Urinary bladder (tissue), 4 donors: Measurements from ENCODE around the gene FBLN5. TPM values are rescaled to one million over a fixed set of nuclear protein-coding genes. Genes with fewer than 3 reads are reported as not detected.
A peak's percentile ranks its signal among the peaks of the same experiment; 100 is the strongest.

Source experiments
- DNase-seq: peaks from one replicate; pipeline ENCODE4 v3.0.0-alpha.2; 2015; ENCODE audit errors: extremely low spot score
- H3K27ac ChIP-seq: one replicate; pipeline ENCODE4 v1.5.1; 2013; ENCODE audit warnings: low read depth, mild to moderate bottlenecking, moderate library complexity
- H3K36me3 ChIP-seq: one replicate; pipeline ENCODE4 v1.6.1; 2013; ENCODE audit warnings: mild to moderate bottlenecking, moderate library complexity; ENCODE audit not compliant: insufficient read depth
- H3K4me1 ChIP-seq: one replicate; pipeline ENCODE4 v1.6.1; 2013; ENCODE audit warnings: mild to moderate bottlenecking, moderate library complexity; ENCODE audit not compliant: insufficient read depth
- H3K4me3 ChIP-seq: one replicate; pipeline ENCODE4 v1.5.1; 2013; ENCODE audit warnings: low read depth, low read length
- WGBS: extraction: QIAGEN DNeasy Blood & Tissue Kit; methylation state at CpG from one replicate; pipeline ENCODE4 v1.1.7; 2013; 5-methylcytosine and 5-hydroxymethylcytosine counted together
- polyA plus RNA-seq: library from polyadenylated mRNA; stranded (reverse); fragments of 200-250 nt; gene quantifications from one replicate; pipeline ENCODE4 v1.2.3, GENCODE V29; 2013
- total RNA-seq: library from RNA; depleted of rRNA; stranded (reverse); fragments of >200 nt; gene quantifications from one replicate; pipeline ENCODE4 v1.2.3, GENCODE V29; 2014
- donor health status: healthy with polysubstance abuse.
- donor health status: healthy.

FBLN5 gene
- total RNA-seq (71.3 TPM), polyA plus RNA-seq (219 TPM)

GRCh38 chr14:91947475-91948184, at the start of gene FBLN5:
TSS of gene FBLN5 (minus strand) at chr14:91947694. CDS start at chr14:91947229, 465 bp downstream.
- WGBS: 2% methylated on average over 54 of the region's 54 CpGs

GRCh38 chr14:91996948-91997371, 49.5 kb upstream of the FBLN5 start:
- DNase-seq: peak; percentile 26
- Histone ChIP-seq H3K27ac (no peak overlapping the region), H3K36me3 (peaks cover 4% of the 10 kb centered on the region), H3K4me1 (no peaks in the 10 kb centered on the region), H3K4me3 (no peak overlapping the region)
- 35% methylated on average over 2 of the region's 2 CpGs for WGBS

More at GRCh38 chr14:91947475-91948184, at the start of gene FBLN5:
- peak; percentile 51 for DNase-seq
- Histone ChIP-seq H3K4me1 (no peaks in the 10 kb centered on the region), H3K36me3 (no peaks in the 10 kb centered on the region), H3K4me3 (peak within 1 kb of the TSS; percentile 65), H3K27ac (peak within 1 kb of the TSS; percentile 16)

- Histone ChIP-seq H3K4me3 (no peak overlapping the region), H3K36me3 (peaks cover 10% of the 10 kb centered on the region), H3K27ac (no peak overlapping the region), H3K4me1 (no peaks in the 10 kb centered on the region)
- WGBS: 94% methylated on average over 3 of the region's 3 CpGs
- no peak for DNase-seq
Measured at GRCh38 chr14:91987192-91987591, 39.7 kb upstream of the FBLN5 start.

- H3K4me3 ChIP-seq: no peak overlapping the region
- no peaks in the 10 kb centered on the region for H3K4me1 ChIP-seq
- no peak overlapping the region for H3K27ac ChIP-seq
- H3K36me3 ChIP-seq: peaks cover 10% of the 10 kb centered on the region
- no peak for DNase-seq
- WGBS: 62% methylated on average over 4 of the region's 4 CpGs
Measured at GRCh38 chr14:91985521-91986255, 38.2 kb upstream of the FBLN5 start.

GRCh38 chr14:91985008-91985407, 37.5 kb upstream of the FBLN5 start:
- H3K27ac ChIP-seq: no peak overlapping the region
- peaks cover 10% of the 10 kb centered on the region for H3K36me3 ChIP-seq
- 50% methylated on average over 4 of the region's 4 CpGs for WGBS
- no peak for DNase-seq
- H3K4me3 ChIP-seq: no peak overlapping the region
- H3K4me1 ChIP-seq: no peaks in the 10 kb centered on the region

- DNase-seq: no peak
- Histone ChIP-seq H3K36me3 (peaks cover 13% of the 10 kb centered on the region), H3K27ac (no peak overlapping the region), H3K4me1 (no peaks in the 10 kb centered on the region), H3K4me3 (no peak overlapping the region)
- 56% methylated on average over 4 of the region's 4 CpGs for WGBS
Measured at GRCh38 chr14:91983588-91983987, 36.1 kb upstream of the FBLN5 start.

GRCh38 chr14:91980157-91980556, 32.7 kb upstream of the FBLN5 start:
- no peak overlapping the region for H3K27ac ChIP-seq
- no peaks in the 10 kb centered on the region for H3K4me1 ChIP-seq
- peaks cover 7% of the 10 kb centered on the region for H3K36me3 ChIP-seq
- DNase-seq: no peak
- H3K4me3 ChIP-seq: no peak overlapping the region

GRCh38 chr14:91977884-91978283, 30.4 kb upstream of the FBLN5 start:
- no peaks in the 10 kb centered on the region for H3K4me1 ChIP-seq
- H3K27ac ChIP-seq: no peak overlapping the region
- WGBS: 83% methylated on average over 5 of the region's 5 CpGs
- H3K4me3 ChIP-seq: no peak overlapping the region
- DNase-seq: no peak
- peaks cover 3% of the 10 kb centered on the region for H3K36me3 ChIP-seq

GRCh38 chr14:91975763-91976162, 28.3 kb upstream of the FBLN5 start:
- no peak overlapping the region for H3K27ac ChIP-seq
- H3K36me3 ChIP-seq: peaks cover 3% of the 10 kb centered on the region

GRCh38 chr14:91971188-91971778, 23.8 kb upstream of the FBLN5 start:
- Histone ChIP-seq H3K4me1 (no peaks in the 10 kb centered on the region), H3K27ac (no peak overlapping the region), H3K4me3 (no peak overlapping the region), H3K36me3 (peaks cover 2% of the 10 kb centered on the region)
- DNase-seq: no peak
- 94% methylated on average over 2 of the region's 2 CpGs for WGBS

More at GRCh38 chr14:91975763-91976162, 28.3 kb upstream of the FBLN5 start:
- no peak overlapping the region for H3K4me3 ChIP-seq
- DNase-seq: no peak
- H3K4me1 ChIP-seq: no peaks in the 10 kb centered on the region

GRCh38 chr14:91968280-91968679, 20.8 kb upstream of the FBLN5 start:
- no peak overlapping the region for H3K27ac ChIP-seq
- DNase-seq: no peak
- no peaks in the 10 kb centered on the region for H3K4me1 ChIP-seq
- peaks cover 2% of the 10 kb centered on the region for H3K36me3 ChIP-seq
- H3K4me3 ChIP-seq: no peak overlapping the region
- 77% methylated on average over 6 of the region's 6 CpGs for WGBS

- 75% methylated on average over 4 of the region's 4 CpGs for WGBS
Measured at GRCh38 chr14:91964724-91965123, 17.2 kb upstream of the FBLN5 start.

GRCh38 chr14:91964011-91964410, 16.5 kb upstream of the FBLN5 start:
- no peak for DNase-seq
- H3K4me3 ChIP-seq: no peak overlapping the region
- no peak overlapping the region for H3K27ac ChIP-seq
- H3K4me1 ChIP-seq: no peaks in the 10 kb centered on the region
- no peaks in the 10 kb centered on the region for H3K36me3 ChIP-seq
- 31% methylated on average over 1 of the region's 1 CpG for WGBS

More at GRCh38 chr14:91964724-91965123, 17.2 kb upstream of the FBLN5 start:
- H3K4me1 ChIP-seq: no peaks in the 10 kb centered on the region
- no peak overlapping the region for H3K27ac ChIP-seq
- no peak for DNase-seq
- H3K36me3 ChIP-seq: no peaks in the 10 kb centered on the region
- H3K4me3 ChIP-seq: no peak overlapping the region

- Histone ChIP-seq H3K27ac (no peak overlapping the region), H3K36me3 (no peaks in the 10 kb centered on the region), H3K4me3 (no peak overlapping the region), H3K4me1 (no peaks in the 10 kb centered on the region)
- no peak for DNase-seq
- 55% methylated on average over 6 of the region's 6 CpGs for WGBS
Measured at GRCh38 chr14:91963465-91963864, 16.0 kb upstream of the FBLN5 start.
